IPS-NIHi11 (cell line): ENCODE data around the gene ERI2.
"Not testable (repeated sequence)": the region's sequence is repeated elsewhere in the genome, so short reads cannot be mapped to it uniquely, and the experiment has no call there.

Source experiments
- DNase-seq: peaks from one replicate; pipeline ENCODE4 v3.0.0; 2012; ENCODE audit warnings: mixed read lengths, low spot score

ERI2 gene

GRCh38 chr16:20814784-20815183 is 8.5 kb upstream of the ERI2 start:
- DNase-seq, result no peak

- DNase-seq, result no peak
Observed at GRCh38 chr16:20812510-20812909, 6.2 kb upstream of the ERI2 start.

- DNase-seq, result no peak
Observed at GRCh38 chr16:20811889-20812439, 5.7 kb upstream of the ERI2 start.

GRCh38 chr16:20807862-20808261 is 1.6 kb upstream of the ERI2 start:
- DNase-seq, result no peak

- not testable (repeated sequence) for DNase-seq
Observed at GRCh38 chr16:20805684-20806167, 546 bp downstream of the ERI2 start.

GRCh38 chr16:20803561-20804214 is 2.6 kb downstream of the ERI2 start:
- DNase-seq, result no peak

GRCh38 chr16:20803192-20803560 is 3.1 kb downstream of the ERI2 start:
- no peak for DNase-seq

GRCh38 chr16:20801278-20801677 is 5.0 kb downstream of the ERI2 start:
- DNase-seq, result no peak

GRCh38 chr16:20799599-20799998 is 6.7 kb downstream of the ERI2 start:
- DNase-seq, result peak; percentile 11

GRCh38 chr16:20798364-20798763 is 7.9 kb downstream of the ERI2 start:
- no peak for DNase-seq

- DNase-seq, result no peak
Observed at GRCh38 chr16:20791923-20792612, 14.2 kb downstream of the ERI2 start.

- DNase-seq, result no peak
Observed at GRCh38 chr16:20789130-20789529, 17.1 kb downstream of the ERI2 start.

GRCh38 chr16:20784204-20784603 is 22.1 kb downstream of the ERI2 start:
- no peak for DNase-seq

GRCh38 chr16:20782470-20782869 is 23.8 kb downstream of the ERI2 start:
- no peak for DNase-seq

- DNase-seq, result no peak
Observed at GRCh38 chr16:20781697-20782096, 24.6 kb downstream of the ERI2 start.

GRCh38 chr16:20774703-20775362 is 31.4 kb downstream of the ERI2 start:
- DNase-seq, result peak; percentile 85

- no peak for DNase-seq
Observed at GRCh38 chr16:20773679-20774078, 32.6 kb downstream of the ERI2 start.

- no peak for DNase-seq
Observed at GRCh38 chr16:20768818-20769217, 37.5 kb downstream of the ERI2 start.

GRCh38 chr16:20768121-20768520 is 38.2 kb downstream of the ERI2 start:
- DNase-seq, result no peak

- no peak for DNase-seq
Observed at GRCh38 chr16:20767577-20767976, 38.7 kb downstream of the ERI2 start.

- DNase-seq, result no peak
Observed at GRCh38 chr16:20766294-20766693, 40.0 kb downstream of the ERI2 start.

GRCh38 chr16:20765732-20766131 is 40.5 kb downstream of the ERI2 start:
- DNase-seq, result no peak

- DNase-seq, result not testable (repeated sequence)
Observed at GRCh38 chr16:20764448-20764847, 41.8 kb downstream of the ERI2 start.
